A549 (cell line): ENCODE measurements around the gene LMF1. TPM values are rescaled to one million over a fixed set of nuclear protein-coding genes. Genes with fewer than 3 reads are reported as not detected.

Source experiments
- ATAC-seq, 2 experiments: fragments of 200-7000 bp in 1 of 2; fragments of >200 bp in 1 of 2; cut with Nextera tagmentation in 1 of 2; cut with Tn5 transposase in 1 of 2; 3 replicates each; pipeline versions ENCODE4 v1.8.0 to v1.9.1; 2018 to 2020; ENCODE audit warnings: mild to moderate bottlenecking in 1 of 2, moderate library complexity in 1 of 2
- CTCF ChIA-PET: fragments of 300-600 bp; sonication (Branson Sonifier 250); formaldehyde crosslinking; extraction: SDS; loops from one replicate; lab custom pipeline; 2021; ENCODE audit warnings: antibody characterized with exemption, inconsistent platforms; lab: Yijun Ruan, JAX
- POLR2A ChIA-PET: fragments of 350-600 bp; formaldehyde crosslinking; extraction: SDS; loops from one replicate; lab custom pipeline; 2021; ENCODE audit warnings: antibody characterized with exemption, inconsistent platforms; lab: Yijun Ruan, JAX
- DNase-seq, 2 experiments: peaks; one replicate each; pipeline versions ENCODE4 v3.0.0 to v3.0.0-alpha.2; 2011 to 2016; ENCODE audit warnings: low read depth in 1 of 2, low spot score in 1 of 2
- FAIRE-seq: peaks from 2 replicates; lab custom pipeline; 2011; peaks lifted over from hg19 to GRCh38; lab: Jason Lieb, UNC
- H3K27ac ChIP-seq, 2 experiments: fragments of >200 bp; sonication (Bioruptor Twin); formaldehyde crosslinking; 3 replicates each; pipeline ENCODE4 v1.5.1; 2016 to 2017
- H3K4me1 ChIP-seq: fragments of >200 bp; sonication (Bioruptor Twin); formaldehyde crosslinking; 3 replicates; pipeline ENCODE4 v1.6.1; 2016
- H3K4me2 ChIP-seq: fragments of >200 bp; sonication (Bioruptor Twin); formaldehyde crosslinking; 3 replicates; pipeline ENCODE4 v1.6.1; 2016
- H3K4me3 ChIP-seq: fragments of >200 bp; sonication (Bioruptor Twin); formaldehyde crosslinking; 3 replicates; pipeline ENCODE4 v1.5.1; 2016
- H3K9me3 ChIP-seq: fragments of >200 bp; sonication (Bioruptor Twin); formaldehyde crosslinking; 3 replicates; pipeline ENCODE4 v1.6.1; 2016
- ATOH8 ChIP-seq: fragments of 250-450 bp; sonication (Bioruptor Pico); IDR thresholded peaks from 2 replicates; pipeline ENCODE4 v1.5.0; 2020; ENCODE audit warnings: low read depth, mild to moderate bottlenecking, moderate library complexity
- BCL3 ChIP-seq: fragments of >200 bp; sonication (Bioruptor Twin); formaldehyde crosslinking; IDR thresholded peaks from 3 replicates; pipeline ENCODE4 v1.6.1; 2016
- CBX8 ChIP-seq: fragments of 200-600 bp; sonication (generic); IDR thresholded peaks from 2 replicates; pipeline ENCODE4 v1.6.1; 2016
- CEBPB ChIP-seq, 2 experiments: fragments of >200 bp in 1 of 2; sonication (Bioruptor Twin) in 1 of 2; formaldehyde crosslinking in 1 of 2; IDR thresholded peaks; 2 replicates each; pipeline ENCODE4 v1.6.1; 2012 to 2016
- CHD2 ChIP-seq: fragments of 150-350 bp; IDR thresholded peaks from 2 replicates; pipeline ENCODE4 v1.6.1; 2014; ENCODE audit warnings: low read length; ENCODE audit not compliant: partially characterized antibody
- CHD4 ChIP-seq: fragments of 200-600 bp; sonication (generic); IDR thresholded peaks from 2 replicates; pipeline ENCODE4 v1.6.1; 2016; ENCODE audit warnings: antibody characterized with exemption, mild to moderate bottlenecking, borderline replicate concordance
- CTCF ChIP-seq: fragments of >200 bp; sonication (Bioruptor Twin); formaldehyde crosslinking; IDR thresholded peaks from 3 replicates; pipeline ENCODE4 v1.5.1; 2016
- EP300 ChIP-seq, 2 experiments: fragments of >200 bp; sonication (Bioruptor Twin); formaldehyde crosslinking; IDR thresholded peaks; 2 replicates in 1 of 2; 3 replicates in 1 of 2; pipeline ENCODE4 v1.6.1; 2016 to 2017
- FOSB ChIP-seq: fragments of 250-450 bp; sonication (Bioruptor Pico); IDR thresholded peaks from 2 replicates; pipeline ENCODE4 v1.5.0; 2020; ENCODE audit warnings: mild to moderate bottlenecking, moderate library complexity
- FOXS1 ChIP-seq: fragments of 250-450 bp; sonication (Bioruptor Pico); IDR thresholded peaks from 2 replicates; pipeline ENCODE4 v1.5.0; 2020; ENCODE audit warnings: mild to moderate bottlenecking, moderate library complexity
- HES2 ChIP-seq: fragments of >200 bp; sonication (Bioruptor Twin); formaldehyde crosslinking; IDR thresholded peaks from 2 replicates; pipeline ENCODE4 v1.6.1; 2016
- HOXA7 ChIP-seq: fragments of 250-450 bp; sonication (Bioruptor Pico); IDR thresholded peaks from 2 replicates; pipeline ENCODE4 v1.5.0; 2020; ENCODE audit warnings: mild to moderate bottlenecking, moderate library complexity
- HOXB5 ChIP-seq: fragments of 250-450 bp; sonication (Bioruptor Pico); IDR thresholded peaks from 2 replicates; pipeline ENCODE4 v1.5.0; 2020; ENCODE audit warnings: mild to moderate bottlenecking, moderate library complexity
- JUNB ChIP-seq: fragments of >200 bp; sonication (Bioruptor Twin); formaldehyde crosslinking; IDR thresholded peaks from 2 replicates; pipeline ENCODE4 v1.6.1; 2016
- KDM1A ChIP-seq: fragments of 200-600 bp; sonication (generic); IDR thresholded peaks from 2 replicates; pipeline ENCODE4 v1.6.1; 2016; ENCODE audit warnings: low read depth, mild to moderate bottlenecking
- KDM5A ChIP-seq: fragments of 200-600 bp; sonication (generic); IDR thresholded peaks from 2 replicates; pipeline ENCODE4 v1.6.1; 2016; ENCODE audit warnings: antibody characterized with exemption, mild to moderate bottlenecking
- MYC ChIP-seq: IDR thresholded peaks from 2 replicates; pipeline ENCODE4 v1.6.1; 2012; ENCODE audit warnings: mild to moderate bottlenecking, inconsistent platforms, low read length, improper control_type of control experiment, borderline replicate concordance
- NFE2L2 ChIP-seq: fragments of 150-350 bp; conservative IDR thresholded peaks from 2 replicates; pipeline ENCODE4 v1.6.1; 2014; ENCODE audit warnings: low read length
- NPAS2 ChIP-seq: fragments of 250-450 bp; sonication (Bioruptor Pico); IDR thresholded peaks from 2 replicates; pipeline ENCODE4 v1.8.0; 2022; ENCODE audit warnings: mild to moderate bottlenecking, moderate library complexity, borderline replicate concordance
- PHF8 ChIP-seq: fragments of 200-600 bp; sonication (generic); IDR thresholded peaks from 2 replicates; pipeline ENCODE4 v1.6.1; 2016; ENCODE audit warnings: low read depth, mild to moderate bottlenecking, antibody characterized with exemption, moderate library complexity, borderline replicate concordance
- RFX5 ChIP-seq: fragments of 450-650 bp; IDR thresholded peaks from 2 replicates; pipeline ENCODE4 v1.7.1; 2014; ENCODE audit warnings: antibody characterized with exemption, mild to moderate bottlenecking, moderate library complexity
- RNF2 ChIP-seq: fragments of 200-600 bp; sonication (generic); IDR thresholded peaks from 2 replicates; pipeline ENCODE4 v1.6.1; 2016; ENCODE audit warnings: low read depth, mild to moderate bottlenecking, antibody characterized with exemption, moderate library complexity, borderline replicate concordance
- TFCP2L1 ChIP-seq: fragments of 250-450 bp; sonication (Bioruptor Pico); IDR thresholded peaks from 2 replicates; pipeline ENCODE4 v1.5.0; 2021; ENCODE audit warnings: mild to moderate bottlenecking
- ZC3H11A ChIP-seq: fragments of 450-650 bp; IDR thresholded peaks from 2 replicates; pipeline ENCODE4 v1.6.1; 2014; ENCODE audit warnings: antibody characterized with exemption, mild to moderate bottlenecking
- ZFP36 ChIP-seq: fragments of 450-650 bp; IDR thresholded peaks from 2 replicates; pipeline ENCODE4 v1.6.1; 2014; ENCODE audit warnings: borderline replicate concordance; ENCODE audit not compliant: partially characterized antibody
- ZSCAN20 ChIP-seq: fragments of 250-450 bp; sonication (Bioruptor Pico); IDR thresholded peaks from 2 replicates; pipeline ENCODE4 v1.8.0; 2022; ENCODE audit warnings: mild to moderate bottlenecking, moderate library complexity
- WGBS: methylation state at CpG from one replicate; pipeline ENCODE4 v1.1.6; 2017; ENCODE audit errors: missing lambda C conversion rate; 5-methylcytosine and 5-hydroxymethylcytosine counted together
- polyA plus RNA-seq, 4 experiments: library from polyadenylated mRNA; depleted of rRNA in 3 of 4; stranded (reverse); fragments of >200 nt; fragmentation: RNase III in 1 of 4; extraction: RNeasy Plus Mini Kit Qiagen cat#74134 plus additional on column Dnase treatment in 1 of 4; gene quantifications; 2 replicates in 3 of 4; 3 replicates in 1 of 4; pipeline ENCODE4 v1.2.3, GENCODE V29; 2011 to 2017

The LMF1 gene
- polyA plus RNA-seq, 2 of the 4 experiments (the other 2 are of a cell fraction): 8.8 to 10.9 TPM

- no peaks in the 10 kb centered on the region for H3K4me1 ChIP-seq
- POLR2A ChIA-PET: no interaction called here
- no peak for TF ChIP-seq HOXA7 (CRISPR knock-in tag)
- no peak for TF ChIP-seq PHF8
- TF ChIP-seq CTCF: no peak
- TF ChIP-seq JUNB: no peak
- TF ChIP-seq CBX8: no peak
- no peak for TF ChIP-seq FOSB (CRISPR knock-in tag)
- no peak for TF ChIP-seq KDM1A
- no peak for TF ChIP-seq CEBPB (IDR thresholded peaks at IDR 0.05)
- no peak for TF ChIP-seq ZC3H11A
- TF ChIP-seq NFE2L2: no peak
- TF ChIP-seq NPAS2 (CRISPR knock-in tag): no peak
- no peak for TF ChIP-seq KDM5A
- TF ChIP-seq TFCP2L1 (CRISPR knock-in tag): no peak
- no peak for TF ChIP-seq ZFP36
- TF ChIP-seq RNF2: no peak
- no peak for TF ChIP-seq ATOH8 (CRISPR knock-in tag)
- TF ChIP-seq, all 56 proteins: peak for 0
- CTCF ChIA-PET: interaction anchor here (1.2 to 2.3 kb wide), 2 partner anchors 55 to 187 kb away, joined by 3 to 7 read pairs; no protein-coding TSS in a partner anchor
- H3K4me2 ChIP-seq: no peak overlapping the region
- no peaks in the 10 kb centered on the region for H3K9me3 ChIP-seq
- H3K27ac ChIP-seq: no peak overlapping the region
- DNase-seq: no peak
- no peak overlapping the region for H3K4me3 ChIP-seq
- FAIRE-seq: no peak
- ATAC-seq: no peak
- 85% methylated on average over 19 of the region's 32 CpGs for WGBS
Observed at GRCh38 chr16:869823-870641, 100.8 kb downstream of the LMF1 start.

- WGBS: 88% methylated on average over 30 of the region's 37 CpGs
- ChIA-PET POLR2A (interaction anchor here (0.5 kb wide), 1 partner anchor 62 kb away, joined by 5 read pairs; no protein-coding TSS in a partner anchor), CTCF (interaction anchor here (0.9 kb wide), 1 partner anchor 9 kb away, joined by 3 read pairs; no protein-coding TSS in a partner anchor)
Observed at GRCh38 chr16:868846-869822, 101.7 kb downstream of the LMF1 start.

More at GRCh38 chr16:868846-869822, 101.7 kb downstream of the LMF1 start:
- DNase-seq: no peak
- FAIRE-seq: no peak
- ATAC-seq: no peak
- H3K4me2 ChIP-seq: no peak overlapping the region
- no peaks in the 10 kb centered on the region for H3K9me3 ChIP-seq
- H3K4me1 ChIP-seq: no peaks in the 10 kb centered on the region
- H3K27ac ChIP-seq: no peak overlapping the region
- H3K4me3 ChIP-seq: no peak overlapping the region
- no peak for TF ChIP-seq BCL3
- no peak for TF ChIP-seq HES2
- no peak for TF ChIP-seq FOXS1
- no peak for TF ChIP-seq KDM1A
- TF ChIP-seq HOXB5: no peak
- no peak for TF ChIP-seq MYC
- no peak for TF ChIP-seq ZSCAN20 (CRISPR knock-in tag)
- TF ChIP-seq JUNB: no peak
- TF ChIP-seq NFE2L2: no peak
- TF ChIP-seq CHD4: no peak
- no peak for TF ChIP-seq RFX5
- no peak for TF ChIP-seq CEBPB (IDR thresholded peaks at IDR 0.05)
- no peak for TF ChIP-seq PHF8
- TF ChIP-seq EP300 (IDR thresholded peaks at IDR 0.05): no peak
- TF ChIP-seq CHD2: no peak
- no peak for TF ChIP-seq RNF2
